MM.1S (cell line): ENCODE results near the gene MRPL52.

Experiments
- DNase-seq: peaks from one replicate; pipeline ENCODE4 v3.0.0-alpha.2; 2015
- H2AFZ ChIP-seq: fragments of 300-600 bp; sonication (generic); 2 replicates; pipeline ENCODE4 v1.6.0; 2016; ENCODE audit warnings: antibody characterized with exemption, low read length
- H3F3A ChIP-seq: fragments of 300-600 bp; sonication (generic); 2 replicates; pipeline ENCODE4 v1.6.1; 2016; ENCODE audit warnings: mild to moderate bottlenecking, antibody characterized with exemption, low read length, moderate library complexity, mixed read lengths; ENCODE audit not compliant: insufficient read depth
- H3K27ac ChIP-seq: fragments of 300-600 bp; sonication (generic); 2 replicates; pipeline ENCODE4 v1.5.1; 2016; ENCODE audit warnings: mild to moderate bottlenecking, low read length
- H3K27me3 ChIP-seq: fragments of 300-600 bp; sonication (generic); replicated peaks from 2 replicates; pipeline ENCODE4 v1.6.0; 2016; ENCODE audit warnings: low read length; ENCODE audit not compliant: insufficient read depth
- H3K36me3 ChIP-seq: fragments of 300-600 bp; sonication (generic); replicated peaks from 2 replicates; pipeline ENCODE4 v1.6.1; 2016; ENCODE audit warnings: mild to moderate bottlenecking, low read length, mixed read lengths; ENCODE audit not compliant: insufficient read depth
- H3K4me1 ChIP-seq: fragments of 300-600 bp; sonication (generic); 2 replicates; pipeline ENCODE4 v1.6.1; 2016; ENCODE audit warnings: low read length, mixed read lengths
- H3K4me2 ChIP-seq: fragments of 300-600 bp; sonication (generic); 2 replicates; pipeline ENCODE4 v1.6.0; 2016; ENCODE audit warnings: low read depth, low read length
- H3K4me3 ChIP-seq: fragments of 300-600 bp; sonication (generic); 2 replicates; pipeline ENCODE4 v1.5.1; 2016; ENCODE audit warnings: low read length, mixed read lengths
- H3K79me2 ChIP-seq: fragments of 300-600 bp; sonication (generic); 2 replicates; pipeline ENCODE4 v1.6.1; 2016; ENCODE audit warnings: mixed run types, low read length, mixed read lengths
- H3K9ac ChIP-seq: fragments of 300-600 bp; sonication (generic); 2 replicates; pipeline ENCODE4 v1.6.1; 2016; ENCODE audit warnings: low read length, mixed read lengths
- H3K9me2 ChIP-seq: fragments of 300-600 bp; sonication (generic); replicated peaks from 2 replicates; pipeline ENCODE4 v1.6.1; 2016; ENCODE audit warnings: mild to moderate bottlenecking, low read length, mixed read lengths; ENCODE audit not compliant: insufficient read depth
- H3K9me3 ChIP-seq: fragments of 300-600 bp; sonication (generic); replicated peaks from 2 replicates; pipeline ENCODE4 v1.6.1; 2016; ENCODE audit warnings: mild to moderate bottlenecking, low read length, mixed read lengths; ENCODE audit not compliant: insufficient read depth
- H4K20me1 ChIP-seq: fragments of 300-600 bp; sonication (generic); 2 replicates; pipeline ENCODE4 v1.6.1; 2016; ENCODE audit warnings: mild to moderate bottlenecking, low read length, moderate library complexity, mixed read lengths; ENCODE audit not compliant: insufficient read depth
- CTCF ChIP-seq: fragments of 300-600 bp; sonication (generic); IDR thresholded peaks from 2 replicates; pipeline ENCODE4 v1.5.1; 2016; ENCODE audit warnings: antibody characterized with exemption, low read length, mixed read lengths
- EZH2 ChIP-seq: fragments of 300-600 bp; sonication (generic); optimal IDR thresholded peaks from 2 replicates; pipeline ENCODE3; 2017; ENCODE audit warnings: low read depth, mild to moderate bottlenecking, antibody characterized with exemption, low read length, mixed read lengths
- EZH2phosphoT487 ChIP-seq: fragments of 300-600 bp; sonication (generic); IDR thresholded peaks from 2 replicates; pipeline ENCODE4 v1.6.1; 2018; ENCODE audit warnings: antibody characterized with exemption, low read length

Gene MRPL52

DNA sequence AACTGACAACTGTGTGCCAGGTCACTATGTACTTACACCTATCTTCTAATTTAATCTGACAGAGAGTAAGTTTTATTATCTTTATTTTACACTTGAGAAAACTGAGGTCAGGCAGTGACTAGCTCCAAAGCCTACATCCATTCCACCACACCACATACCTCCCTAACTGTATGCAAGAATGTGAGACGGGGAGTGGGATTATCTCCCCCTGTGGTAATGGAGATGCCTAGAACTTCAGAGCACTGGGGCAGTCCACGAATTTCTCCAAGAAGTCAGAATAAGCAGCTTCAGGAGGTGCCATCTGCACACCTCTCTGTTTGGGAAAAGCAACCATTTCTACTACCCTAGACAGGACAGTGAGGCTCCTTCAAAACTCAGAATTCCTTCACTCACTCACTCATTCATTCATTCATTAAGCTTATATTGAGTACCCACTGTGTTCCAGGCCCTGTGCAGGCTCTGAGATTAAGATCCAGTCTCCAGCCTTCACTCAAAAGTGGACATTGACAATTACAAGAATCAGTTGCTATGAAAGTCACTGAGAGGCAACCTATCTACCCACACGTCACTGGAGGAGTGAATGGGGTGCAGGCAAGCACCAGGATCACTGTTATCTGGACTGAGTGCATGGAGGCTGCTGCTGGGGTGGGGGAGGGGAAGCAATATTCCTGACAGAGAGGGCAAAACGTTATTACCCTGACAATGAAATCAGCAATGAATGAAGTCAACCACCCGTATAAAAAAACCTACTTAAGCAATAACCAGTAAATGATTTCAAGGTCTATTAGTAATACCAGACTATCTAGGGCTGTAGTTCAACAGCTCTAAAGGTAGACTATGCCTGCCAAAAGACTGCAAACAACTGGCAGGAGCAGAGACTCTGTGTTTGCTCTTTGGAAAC lies 32.4 kb upstream of the MRPL52 start:
- Histone ChIP-seq H3F3A (no peaks in the 10 kb centered on the region), H3K4me3 (no peak overlapping the region), H3K9ac (no peak overlapping the region), H3K9me3 (no peaks in the 10 kb centered on the region), H3K27me3 (no peaks in the 10 kb centered on the region), H3K79me2 (no peaks in the 10 kb centered on the region), H3K27ac (no peak overlapping the region), H3K4me1 (no peaks in the 10 kb centered on the region), H3K36me3 (no peaks in the 10 kb centered on the region), H3K9me2 (no peaks in the 10 kb centered on the region), H4K20me1 (no peaks in the 10 kb centered on the region), H2AFZ (no peak overlapping the region), H3K4me2 (no peak overlapping the region)
- no peak for DNase-seq
- TF ChIP-seq EZH2 (no peak), CTCF (no peak), EZH2phosphoT487 (no peak)

DNA sequence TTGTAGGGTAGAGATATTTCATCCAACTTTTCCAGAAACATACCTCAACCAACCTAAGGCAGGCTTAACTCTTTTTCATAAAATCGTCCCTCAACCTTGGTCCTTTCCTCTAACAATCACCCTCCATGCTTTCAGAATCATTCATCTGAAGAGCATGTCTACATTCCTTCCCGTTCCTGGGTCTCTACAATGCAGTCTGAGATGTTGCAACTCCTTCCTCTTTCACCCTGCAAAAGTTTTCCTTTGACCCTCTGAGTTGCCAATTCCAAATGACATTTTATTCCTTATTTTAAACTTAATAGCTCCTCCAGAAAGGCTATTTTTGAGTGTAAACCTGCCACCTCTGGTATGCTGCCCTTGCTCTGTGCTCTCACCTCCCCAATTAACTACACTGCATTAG lies 31.2 kb upstream of the MRPL52 start:
- no peak for TF ChIP-seq EZH2phosphoT487
- TF ChIP-seq EZH2 = no peak
- TF ChIP-seq CTCF = no peak
- Histone ChIP-seq H4K20me1 (no peaks in the 10 kb centered on the region), H3K9me2 (no peaks in the 10 kb centered on the region), H3K4me3 (no peak overlapping the region), H3K36me3 (no peaks in the 10 kb centered on the region), H3K79me2 (no peaks in the 10 kb centered on the region), H3K4me2 (no peak overlapping the region), H3K9ac (no peak overlapping the region), H3K4me1 (no peaks in the 10 kb centered on the region), H3F3A (no peaks in the 10 kb centered on the region), H3K27me3 (no peaks in the 10 kb centered on the region), H2AFZ (no peak overlapping the region), H3K9me3 (no peaks in the 10 kb centered on the region), H3K27ac (no peak overlapping the region)
- no peak for DNase-seq

DNA sequence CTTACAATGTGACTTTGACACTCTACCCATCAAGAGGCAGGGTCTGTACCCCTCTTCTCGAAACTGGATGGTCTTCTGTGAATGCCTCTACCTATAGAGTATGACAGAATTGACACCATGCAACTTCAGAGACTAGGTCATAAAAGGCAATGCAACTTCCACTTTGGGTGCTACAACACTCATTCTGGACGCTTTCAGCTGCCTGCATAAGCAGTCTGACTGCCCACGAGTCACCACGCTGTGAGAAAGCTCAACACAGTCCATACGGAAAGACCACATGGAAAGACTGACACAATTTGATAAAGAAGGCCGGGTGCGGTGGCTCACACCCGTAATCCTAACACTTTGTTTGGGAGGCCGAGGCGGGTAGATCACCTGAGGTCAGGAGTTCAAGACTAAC lies 29.3 kb upstream of the MRPL52 start:
- Histone ChIP-seq H3K27me3 (no peaks in the 10 kb centered on the region), H3F3A (no peaks in the 10 kb centered on the region), H2AFZ (no peak overlapping the region), H3K4me1 (no peaks in the 10 kb centered on the region), H3K9ac (no peak overlapping the region), H3K79me2 (no peaks in the 10 kb centered on the region), H3K9me2 (no peaks in the 10 kb centered on the region), H3K4me3 (no peak overlapping the region), H3K9me3 (no peaks in the 10 kb centered on the region), H3K4me2 (no peak overlapping the region), H3K36me3 (no peaks in the 10 kb centered on the region), H3K27ac (no peak overlapping the region), H4K20me1 (no peaks in the 10 kb centered on the region)
- DNase-seq = no peak
- TF ChIP-seq EZH2 (no peak), EZH2phosphoT487 (no peak), CTCF (no peak)
